Gastroesophageal sphincter (tissue), 4 donors: Measurements from ENCODE around the gene GALC. TPM values are rescaled to one million over a fixed set of nuclear protein-coding genes. Genes with fewer than 3 reads are reported as not detected.

Experiments used
- ATAC-seq: fragments of 150-250 bp; one replicate; pipeline ENCODE4 v1.9.1; 2016; ENCODE audit warnings: mild to moderate bottlenecking, moderate library complexity
- H3K27ac ChIP-seq, 4 donors: fragments of 200-600 bp; sonication (generic) in 3 of 4; 1 replicate in 3 of 4; 2 replicates in 1 of 4; pipeline ENCODE4 v1.5.1; 2016 to 2019
- H3K27me3 ChIP-seq: fragments of 200-600 bp; sonication (generic); one replicate; pipeline ENCODE4 v1.5.1; 2019
- H3K36me3 ChIP-seq, 2 donors: fragments of 200-600 bp; sonication (generic); one replicate each; pipeline ENCODE4 v1.5.1; 2019; ENCODE audit warnings: control low read depth in 1 of 2
- H3K4me1 ChIP-seq, 3 donors: fragments of 200-600 bp; sonication (generic); 1 replicate in 2 of 3; 2 replicates in 1 of 3; pipeline ENCODE4 v1.5.1; 2016 to 2019; ENCODE audit warnings: control low read depth in 2 of 3
- H3K4me3 ChIP-seq, 2 donors: fragments of 200-600 bp; sonication (generic); one replicate each; pipeline ENCODE4 v1.5.1; 2019; ENCODE audit warnings: mild to moderate bottlenecking in 1 of 2, moderate library complexity in 1 of 2
- H3K9me3 ChIP-seq, 3 donors: fragments of 200-600 bp; sonication (generic); one replicate each; pipeline ENCODE4 v1.5.1; 2017 to 2019; ENCODE audit warnings: control low read depth in 2 of 3
- CTCF ChIP-seq, 4 experiments: fragments of 200-600 bp in 2 of 4; fragments of 450-650 bp in 2 of 4; sonication (generic) in 1 of 4; IDR thresholded peaks; one replicate each; pipeline ENCODE4 v1.5.1; 2017 to 2019; ENCODE audit warnings: antibody characterized with exemption in 4 of 4, mild to moderate bottlenecking in 2 of 4, moderate library complexity in 2 of 4
- EP300 ChIP-seq: sonication (generic); formaldehyde crosslinking; IDR thresholded peaks from one replicate; pipeline ENCODE4 v1.6.1; 2017; ENCODE audit warnings: antibody characterized with exemption, mild to moderate bottlenecking
- POLR2A ChIP-seq, 2 donors: fragments of 450-650 bp; IDR thresholded peaks; one replicate each; pipeline ENCODE4 v1.6.1; 2017; ENCODE audit warnings: antibody characterized with exemption in 2 of 2, mild to moderate bottlenecking in 2 of 2, moderate library complexity in 1 of 2
- POLR2AphosphoS5 ChIP-seq: sonication (generic); formaldehyde crosslinking; IDR thresholded peaks from one replicate; pipeline ENCODE4 v1.6.1; 2017; ENCODE audit warnings: antibody characterized with exemption
- WGBS, 2 donors: methylation state at CpG; one replicate each; pipeline ENCODE4 v1.1.5; 2018; ENCODE audit warnings: low coverage in 1 of 2; 5-methylcytosine and 5-hydroxymethylcytosine counted together
- total RNA-seq, 4 donors: library from RNA; depleted of rRNA; stranded (reverse); fragments of >200 nt; gene quantifications; one replicate each; pipeline ENCODE4 v1.1.0, GENCODE V29; 2016

Gene GALC
- total RNA-seq, 4 donors from 2014 or later = 13.7 to 19.9 (median 16.6) TPM

DNA sequence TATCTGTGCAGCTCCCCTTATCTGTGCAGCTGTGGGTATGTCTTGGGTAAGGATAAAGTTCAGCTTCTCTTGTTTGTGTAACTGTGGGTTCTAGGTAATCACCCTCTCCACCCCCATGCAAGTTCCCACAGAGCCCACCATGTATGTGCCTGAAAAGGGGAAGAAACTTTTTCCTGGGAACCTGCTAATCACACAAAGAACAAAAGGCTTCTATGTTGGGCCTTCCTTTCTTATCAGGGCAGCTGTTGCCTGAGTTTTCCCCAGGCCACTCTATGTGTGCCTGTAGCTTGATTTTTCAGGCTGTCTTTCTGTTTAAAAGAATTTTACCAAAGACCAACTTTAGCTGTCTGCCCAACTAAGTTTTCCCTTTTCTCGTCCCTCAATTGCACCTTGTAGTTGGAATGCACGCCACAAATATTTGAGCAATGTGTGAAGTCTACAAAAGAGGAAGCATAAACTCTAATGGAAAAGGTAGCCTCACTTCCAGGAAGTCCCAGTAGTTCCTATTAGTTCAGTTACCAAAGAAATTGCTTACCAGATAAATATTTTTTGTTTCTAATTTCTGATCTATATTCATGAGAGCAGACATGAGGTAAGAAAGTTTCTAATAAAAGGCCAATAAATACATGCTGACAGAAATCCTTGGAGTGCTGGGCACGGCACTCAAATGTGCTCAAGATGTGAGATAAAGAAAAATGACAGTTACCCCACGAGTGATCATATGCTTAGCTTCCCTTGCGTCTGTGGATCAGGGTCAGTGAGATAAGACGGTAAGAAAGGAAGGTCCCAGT, 2.7 kb upstream of the GALC start:
- WGBS, 2 donors = 54 to 76% methylated on average over 5 to 6 of the region's 6 CpGs
- H3K9me3 ChIP-seq = no peaks in the 10 kb centered on the region
- no peak overlapping the region for H3K4me3 ChIP-seq
- no peaks in the 10 kb centered on the region for H3K36me3 ChIP-seq
- peaks cover 2 to 24% (median 2%) of the 10 kb centered on the region in 3 donors for H3K4me1 ChIP-seq
- no peak for ATAC-seq
- TF ChIP-seq EP300 = no peak
- no peak for TF ChIP-seq CTCF (IDR thresholded peaks at IDR 0.05)
- TF ChIP-seq POLR2A (IDR thresholded peaks at IDR 0.05) = no peak
- no peak for TF ChIP-seq POLR2AphosphoS5
- H3K27ac ChIP-seq = no peak overlapping the region
- H3K27me3 ChIP-seq = no peaks in the 10 kb centered on the region

- Histone ChIP-seq H3K9me3 (no peaks in the 10 kb centered on the region), H3K27me3 (no peaks in the 10 kb centered on the region), H3K4me1 (peaks cover 2 to 26% (median 2%) of the 10 kb centered on the region in 3 donors), H3K36me3 (no peaks in the 10 kb centered on the region), H3K27ac (no peak overlapping the region), H3K4me3 (no peak overlapping the region)
- no peak for TF ChIP-seq EP300
- no peak for TF ChIP-seq CTCF (IDR thresholded peaks at IDR 0.05)
- TF ChIP-seq POLR2AphosphoS5 = no peak
- no peak for TF ChIP-seq POLR2A (IDR thresholded peaks at IDR 0.05)
- WGBS, 2 donors = 82 to 88% methylated on average over 4 to 5 of the region's 6 CpGs
- no peak for ATAC-seq
Measured at GRCh38 chr14:87994974-87995373, 2.0 kb upstream of the GALC start.

DNA sequence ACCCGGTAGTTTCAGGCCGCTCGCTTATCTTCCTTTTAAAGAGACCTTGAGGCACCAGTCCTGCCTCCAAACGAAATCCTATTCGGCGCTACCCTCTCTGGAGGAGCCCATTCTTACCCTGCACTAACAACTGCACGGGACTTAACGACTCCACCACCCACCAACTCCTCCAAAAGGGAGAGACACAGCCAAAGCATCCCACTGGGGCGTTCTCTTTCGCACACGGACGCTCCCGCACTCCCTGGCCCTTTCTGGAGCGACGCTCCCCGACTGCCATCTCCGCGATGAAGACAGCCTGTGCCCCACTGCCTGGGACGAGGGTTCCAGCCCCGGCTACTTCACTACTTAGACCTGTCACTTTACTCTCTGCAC, 650 bp downstream of the GALC start:
- TF ChIP-seq CTCF (IDR thresholded peaks at IDR 0.05) (no peak), EP300 (no peak), POLR2AphosphoS5 (no peak), POLR2A (IDR thresholded peaks at IDR 0.05) (no peak)
- no peaks in the 10 kb centered on the region for H3K9me3 ChIP-seq
- 0 to 20% methylated on average over 1 to 7 of the region's 20 CpGs for WGBS, 2 donors
- no peaks in the 10 kb centered on the region for H3K36me3 ChIP-seq
- no peak for ATAC-seq
- peaks cover 2 to 26% (median 2%) of the 10 kb centered on the region in 3 donors for H3K4me1 ChIP-seq
- H3K4me3 ChIP-seq = peak overlapping the region; percentile 66 to 69
- peak overlapping the region; percentile 80 to 96 (median 91) for H3K27ac ChIP-seq
- no peaks in the 10 kb centered on the region for H3K27me3 ChIP-seq

GRCh38 chr14:87990682-87991081, 2.3 kb downstream of the GALC start:
- Histone ChIP-seq H3K4me3 (no peak overlapping the region), H3K27ac (peak overlapping the region in 1 of 4 donors; percentile 89), H3K9me3 (no peaks in the 10 kb centered on the region), H3K4me1 (peaks cover 2 to 26% (median 2%) of the 10 kb centered on the region in 3 donors), H3K36me3 (peaks cover 0 to 11% of the 10 kb centered on the region in 2 donors), H3K27me3 (no peaks in the 10 kb centered on the region)
- no peak for ATAC-seq
- no peak for TF ChIP-seq EP300
- WGBS, 2 donors = 81 to 85% methylated on average over 4 of the region's 4 CpGs

DNA sequence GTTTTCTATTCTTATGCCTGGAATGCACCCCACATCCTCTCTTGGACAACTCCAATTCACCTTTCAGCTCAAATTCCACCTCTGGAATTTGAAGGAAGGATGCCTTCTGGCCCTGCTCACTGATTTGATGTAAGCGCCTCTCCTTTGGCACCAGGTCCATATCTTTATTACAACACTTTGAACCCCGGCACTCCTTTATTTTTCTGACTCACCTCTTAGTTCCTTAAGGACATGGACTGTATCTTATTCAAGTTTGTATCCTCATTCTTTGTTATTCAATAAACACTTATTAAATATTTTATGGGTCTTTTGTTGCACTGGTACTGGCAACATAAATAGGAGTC, 3.1 kb downstream of the GALC start:
- H3K27ac ChIP-seq = no peak overlapping the region

More for the DNA sequence above, 3.1 kb downstream of the GALC start:
- H3K27me3 ChIP-seq = no peaks in the 10 kb centered on the region
- TF ChIP-seq EP300 = no peak
- no peak for TF ChIP-seq POLR2AphosphoS5
- TF ChIP-seq CTCF (IDR thresholded peaks at IDR 0.05) = no peak
- no peak for TF ChIP-seq POLR2A (IDR thresholded peaks at IDR 0.05)
- 94 to 100% methylated on average over 2 of the region's 2 CpGs for WGBS, 2 donors
- no peak for ATAC-seq
- peaks cover 0 to 17% of the 10 kb centered on the region in 2 donors for H3K36me3 ChIP-seq
- peaks cover 2 to 26% (median 2%) of the 10 kb centered on the region in 3 donors for H3K4me1 ChIP-seq
- no peaks in the 10 kb centered on the region for H3K9me3 ChIP-seq
- no peak overlapping the region for H3K4me3 ChIP-seq
